ENCODE data around the gene NCSTN. TPM values are rescaled to one million over a fixed set of nuclear protein-coding genes. Genes with fewer than 3 reads are reported as not detected.

NCSTN gene
- total and polyA plus RNA-seq, 2 of the 13 experiments (the other 11 are each of a cell fraction or from before 2014, with no cell fraction given) = 44.2 to 247 TPM

- TF ChIP-seq ARID2 (CRISPR knock-in tag; IDR thresholded peaks at IDR 0.05; ENCODE audit: borderline replicate concordance) (no peak), PATZ1 (CRISPR knock-in tag; IDR thresholded peaks at IDR 0.05) (peak; percentile 35; the same call in 1 of the 2 replicates), SAFB2 (CRISPR knock-in tag; IDR thresholded peaks at IDR 0.05; ENCODE audit: borderline replicate concordance, low read depth) (no peak)
Observed at GRCh38 chr1:160354388-160354985, 11.3 kb downstream of the NCSTN start (continued).

- 99% methylated on average over 7 of the region's 7 CpGs for WGBS (ENCODE audit: low lambda C conversion rate)
- intact Hi-C loops (cut with micrococcal nuclease; ENCODE audit: unreplicated experiment) = no loop called here
- no peak for TF ChIP-seq ZNF383 (CRISPR knock-in tag; IDR thresholded peaks at IDR 0.05; ENCODE audit: borderline replicate concordance)
- no peak for TF ChIP-seq RFX3 (CRISPR knock-in tag; IDR thresholded peaks at IDR 0.05)
- TF ChIP-seq YEATS4 (CRISPR knock-in tag; IDR thresholded peaks at IDR 0.05; ENCODE audit: borderline replicate concordance) = no peak
- no peak for TF ChIP-seq ONECUT2 (CRISPR knock-in tag; IDR thresholded peaks at IDR 0.05)
- no peak for TF ChIP-seq U2AF1 (optimal IDR thresholded peaks at IDR 0.05; ENCODE audit: low read depth, low read length)
- TF ChIP-seq POLR2G (IDR thresholded peaks at IDR 0.05; ENCODE audit: low read depth, low read length) = no peak
- no peak for TF ChIP-seq ZNF660 (CRISPR knock-in tag; IDR thresholded peaks at IDR 0.05; ENCODE audit: borderline replicate concordance, low read depth)
- TF ChIP-seq ETV6 (CRISPR knock-in tag; conservative IDR thresholded peaks at IDR 0.05) = no peak
- TF ChIP-seq THYN1 (CRISPR knock-in tag; IDR thresholded peaks at IDR 0.05; ENCODE audit: borderline replicate concordance, low read depth) = no peak
- TF ChIP-seq ATAD3A (CRISPR knock-in tag; IDR thresholded peaks at IDR 0.05) = no peak
- TF ChIP-seq ATRX (CRISPR knock-in tag; IDR thresholded peaks at IDR 0.05; ENCODE audit: borderline replicate concordance) = no peak
- no peak for TF ChIP-seq ZMAT5 (CRISPR knock-in tag; IDR thresholded peaks at IDR 0.05; ENCODE audit: borderline replicate concordance, low read depth)
- no peak for TF ChIP-seq IRX3 (CRISPR knock-in tag; IDR thresholded peaks at IDR 0.05; ENCODE audit: borderline replicate concordance, low read depth)
- no peak for TF ChIP-seq HINFP (CRISPR knock-in tag; IDR thresholded peaks at IDR 0.05; ENCODE audit: low read depth)
- no peak for TF ChIP-seq TOPORS (CRISPR knock-in tag; IDR thresholded peaks at IDR 0.05)
- TF ChIP-seq HMG20A (CRISPR knock-in tag; IDR thresholded peaks at IDR 0.05; ENCODE audit: borderline replicate concordance) = no peak
Observed at GRCh38 chr1:160357286-160358002, 14.3 kb downstream of the NCSTN start.

More at GRCh38 chr1:160357286-160358002, 14.3 kb downstream of the NCSTN start:
- ATAC-seq (no peak), FAIRE-seq (no peak), DNase-seq (ENCODE audit: low spot score) (no peak)
- Histone ChIP-seq H3K9ac (ENCODE audit: insufficient read depth, low read depth, low read length) (no peak overlapping the region), H3K27me3 (ENCODE audit: control insufficient read depth in 1 of 2, insufficient read depth in 2 of 2, low read length in 2 of 2) (no peaks in the 10 kb centered on the region), H3K4me3 (replicated peaks in 1 of 3; ENCODE audit: insufficient read depth in 1 of 3, low read depth in 2 of 3, low read length in 3 of 3) (no peak overlapping the region), H3K27ac (ENCODE audit: extremely low read length, insufficient read depth, low read length) (no peak overlapping the region), H4K20me1 (ENCODE audit: insufficient read depth, low read length) (no peaks in the 10 kb centered on the region), H3K9me3 (ENCODE audit: low read length) (no peaks in the 10 kb centered on the region), H3K79me2 (ENCODE audit: insufficient read depth, low read length) (no peaks in the 10 kb centered on the region), H2AFZ (ENCODE audit: low read length) (no peak overlapping the region), H3K36me3 (replicated peaks in 1 of 2; ENCODE audit: control insufficient read depth in 1 of 2, insufficient read depth in 2 of 2, low read length in 2 of 2) (peaks cover 28 to 60% of the 10 kb centered on the region in 2 experiments), H3K4me2 (ENCODE audit: low read depth, low read length) (no peak overlapping the region), H3K4me1 (ENCODE audit: insufficient read depth, low read length) (peaks cover 7% of the 10 kb centered on the region; the same call in 1 of the 2 replicates)
- CTCF ChIA-PET (ENCODE audit: low intra/inter-chr PET ratio, low total read pairs) = no interaction called here
- in situ Hi-C loops (cut with HindIII; ENCODE audit: extremely low pct_ligation_motif_present, low pct_unique_long_range_greater_than_20kb) = no loop called here
- POLR2A ChIA-PET = interaction anchor here (1.1 kb wide), 1 partner anchor 13 kb away, joined by 4 read pairs; no protein-coding TSS in a partner anchor
- no TSS peak for BruUV-seq (replicated peaks)

All from HepG2 (cell line).